HG02970 (cell line): ENCODE measurements around the gene MB.

Experiments
- ATAC-seq: cut with Tn5 transposase; IDR thresholded peaks from one replicate; pipeline ENCODE4 v1.9.1; 2021; ENCODE audit warnings: mild to moderate bottlenecking, moderate library complexity, moderate number of reproducible peaks; ENCODE audit not compliant: unreplicated experiment, low FRiP score

MB gene

DNA sequence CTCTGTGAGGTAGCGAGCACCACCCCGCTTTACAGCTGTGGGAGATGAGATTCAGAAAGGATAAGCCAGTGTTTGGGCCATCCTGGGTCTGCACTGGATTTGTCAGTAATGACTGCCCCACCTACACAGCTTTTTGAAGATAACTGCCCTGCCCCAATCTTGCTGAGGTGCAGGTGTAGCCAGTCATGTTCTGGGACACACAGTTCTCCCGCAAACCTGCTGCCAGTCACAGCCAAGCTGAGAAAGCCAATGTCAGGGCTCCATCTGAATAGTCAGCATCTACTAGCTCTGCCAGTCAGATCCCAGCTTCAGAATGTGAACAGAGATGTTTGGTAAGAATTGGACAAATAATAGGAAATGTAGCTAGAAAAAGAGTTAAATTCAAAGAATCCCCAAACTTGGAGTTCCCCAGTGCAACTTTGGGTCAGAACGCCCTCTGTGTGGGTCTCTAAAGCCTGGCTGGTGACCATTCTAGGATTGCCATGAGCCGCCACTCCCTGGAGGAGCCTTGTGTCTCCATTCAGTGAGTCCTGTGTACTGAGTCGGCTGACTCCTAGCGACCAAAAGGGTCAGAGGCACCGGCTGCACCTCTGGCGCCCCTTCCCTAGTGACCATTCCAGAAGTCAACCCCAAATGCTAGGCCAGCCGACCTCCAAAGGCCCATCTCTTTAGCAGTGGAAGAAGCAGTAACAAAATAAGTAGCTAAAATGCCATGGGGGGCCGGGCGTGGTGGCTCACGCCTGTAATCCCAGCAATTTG, 2.4 kb upstream of the MB start:
- ATAC-seq = no peak

DNA sequence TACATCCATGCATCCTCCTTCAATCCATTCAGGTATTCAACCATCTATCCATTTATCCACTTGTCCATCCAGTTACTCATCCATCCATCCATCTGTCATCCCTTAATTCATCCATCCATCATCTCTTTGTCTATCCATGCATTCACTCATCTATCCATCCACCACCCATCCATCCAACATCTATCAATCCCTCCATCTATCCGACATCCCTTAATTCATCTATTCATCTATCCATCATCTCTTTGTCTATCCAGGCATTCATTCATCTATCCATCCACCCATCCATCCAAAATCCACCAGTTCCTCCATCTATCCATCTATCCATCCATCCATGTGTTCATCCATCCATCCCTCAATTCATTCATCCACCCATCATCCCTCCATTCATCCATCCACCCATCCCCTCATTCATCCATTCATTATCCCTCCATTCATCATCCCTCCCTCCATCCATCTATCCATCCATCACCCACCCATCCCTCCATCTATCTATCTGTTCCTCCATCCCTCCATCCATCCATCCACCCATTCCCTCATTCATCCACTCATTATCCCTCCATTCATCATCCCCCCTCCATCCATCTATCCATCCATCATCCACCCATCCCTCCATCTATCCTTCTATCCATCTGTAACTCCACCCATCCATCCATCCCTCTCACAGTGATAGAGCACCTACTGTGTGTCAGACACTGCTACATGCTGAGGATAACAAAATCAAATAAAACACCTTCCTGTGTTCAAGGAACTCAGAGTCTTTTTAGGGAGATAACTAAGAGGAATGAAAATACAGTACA, 1.5 kb upstream of the MB start:
- ATAC-seq = no peak

DNA sequence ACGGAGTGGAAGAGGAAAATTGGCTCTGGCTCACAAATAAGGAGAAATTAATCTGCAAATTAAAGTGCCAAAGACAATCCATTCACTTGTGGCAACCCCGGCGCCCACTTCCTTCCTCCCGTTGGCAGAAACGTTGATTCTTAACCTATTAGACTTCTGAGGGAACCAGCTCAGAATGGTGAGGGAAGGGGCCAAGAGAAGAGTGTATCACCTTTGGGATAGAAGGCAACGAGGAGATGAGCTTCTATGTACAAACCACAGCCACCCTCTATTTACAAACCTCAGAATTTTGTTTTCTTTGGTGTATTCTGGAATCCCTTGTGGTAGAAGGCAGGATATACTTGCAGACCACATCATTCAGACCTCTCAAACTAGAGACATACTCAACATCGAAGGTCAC, 1.1 kb downstream of the MB start:
- ATAC-seq = no peak

DNA sequence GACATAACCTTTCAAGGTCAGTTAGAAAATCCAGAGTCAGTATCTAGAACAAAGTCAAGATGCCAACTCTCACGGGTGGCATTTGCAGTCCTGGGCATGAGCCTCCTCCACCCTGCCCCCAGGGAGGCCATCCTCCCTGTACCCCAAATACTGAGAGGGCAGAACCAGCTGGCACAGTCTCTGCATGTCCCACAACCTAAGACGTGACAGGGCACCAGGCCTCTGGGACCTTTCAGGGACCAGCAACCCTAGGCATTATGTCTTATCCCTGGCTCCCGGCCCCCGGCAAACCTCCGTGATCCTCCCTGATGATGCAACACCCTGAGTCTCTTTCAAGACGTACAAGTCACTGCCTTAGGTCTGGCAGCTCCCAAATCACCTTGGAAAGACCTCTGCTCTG, 2.0 kb downstream of the MB start:
- ATAC-seq = no peak

DNA sequence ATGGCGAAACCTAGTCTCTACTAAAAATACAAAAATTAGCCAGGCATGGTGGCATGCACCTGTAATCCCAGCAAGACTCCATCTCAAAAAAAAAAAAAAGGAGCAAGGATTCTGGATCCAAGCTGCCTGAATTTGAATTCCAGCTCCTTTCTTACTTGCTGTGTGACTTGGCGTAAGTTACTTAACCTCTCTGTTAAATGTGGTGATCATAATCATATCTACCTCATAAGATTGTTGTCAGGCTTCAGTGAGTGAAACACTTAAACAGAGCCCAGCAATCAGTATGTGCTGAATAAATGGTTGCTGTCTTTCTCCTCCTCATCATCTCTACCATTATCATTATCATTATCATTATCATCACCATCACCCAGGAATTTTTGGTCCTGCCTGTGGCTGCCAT, 2.7 kb downstream of the MB start:
- no peak for ATAC-seq

DNA sequence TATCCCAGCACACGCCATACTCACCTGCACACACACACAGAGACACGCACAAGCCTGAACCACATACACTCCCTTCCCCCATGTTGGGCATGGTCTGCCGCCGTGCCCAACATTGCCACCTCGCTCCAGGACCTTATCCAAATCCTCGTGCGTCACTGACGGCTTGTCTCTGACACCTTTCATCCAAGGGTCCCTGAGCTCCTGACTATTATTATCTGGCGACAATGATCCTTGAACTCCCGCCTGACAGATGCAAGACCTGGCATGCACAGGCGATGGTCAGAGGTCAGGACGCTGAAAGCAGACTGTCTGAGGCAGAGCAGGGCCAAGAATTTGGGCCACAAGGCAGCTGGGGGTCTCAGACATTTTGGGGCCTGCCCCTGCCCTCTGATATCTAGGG, 4.2 kb downstream of the MB start:
- ATAC-seq = no peak

DNA sequence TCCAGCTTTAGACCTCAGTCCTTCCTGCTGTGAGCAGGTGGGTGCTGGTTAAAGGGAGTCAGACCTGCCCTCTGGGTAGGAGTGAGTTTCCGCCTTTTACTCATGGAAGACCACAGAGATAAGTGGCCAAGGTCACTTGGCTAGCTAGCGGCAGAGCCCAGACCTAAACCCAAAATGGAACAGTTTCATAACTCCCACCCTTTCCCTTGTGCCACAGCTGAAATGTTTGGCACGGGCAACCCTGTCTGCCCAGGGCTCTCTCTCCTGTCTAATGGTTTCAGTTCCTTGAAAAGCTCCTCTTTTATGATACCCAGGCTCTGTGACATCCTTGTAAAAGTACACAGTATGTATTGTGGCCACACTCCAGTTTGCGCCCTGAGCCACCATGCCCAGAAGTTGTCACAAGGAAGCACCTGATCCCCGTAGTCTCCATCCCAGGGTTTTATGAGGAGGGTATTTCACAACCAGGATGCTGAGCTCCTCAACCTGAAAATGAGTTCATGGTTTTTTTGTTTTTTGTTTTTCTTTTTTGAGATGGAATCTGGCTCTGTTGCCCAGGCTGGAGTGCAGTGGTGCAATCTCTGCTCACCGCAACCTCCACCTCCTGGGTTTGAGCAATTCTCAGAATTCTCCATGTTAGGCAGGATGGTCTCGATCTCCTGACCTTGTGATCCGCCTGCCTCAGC, 5.1 kb downstream of the MB start:
- no peak for ATAC-seq

DNA sequence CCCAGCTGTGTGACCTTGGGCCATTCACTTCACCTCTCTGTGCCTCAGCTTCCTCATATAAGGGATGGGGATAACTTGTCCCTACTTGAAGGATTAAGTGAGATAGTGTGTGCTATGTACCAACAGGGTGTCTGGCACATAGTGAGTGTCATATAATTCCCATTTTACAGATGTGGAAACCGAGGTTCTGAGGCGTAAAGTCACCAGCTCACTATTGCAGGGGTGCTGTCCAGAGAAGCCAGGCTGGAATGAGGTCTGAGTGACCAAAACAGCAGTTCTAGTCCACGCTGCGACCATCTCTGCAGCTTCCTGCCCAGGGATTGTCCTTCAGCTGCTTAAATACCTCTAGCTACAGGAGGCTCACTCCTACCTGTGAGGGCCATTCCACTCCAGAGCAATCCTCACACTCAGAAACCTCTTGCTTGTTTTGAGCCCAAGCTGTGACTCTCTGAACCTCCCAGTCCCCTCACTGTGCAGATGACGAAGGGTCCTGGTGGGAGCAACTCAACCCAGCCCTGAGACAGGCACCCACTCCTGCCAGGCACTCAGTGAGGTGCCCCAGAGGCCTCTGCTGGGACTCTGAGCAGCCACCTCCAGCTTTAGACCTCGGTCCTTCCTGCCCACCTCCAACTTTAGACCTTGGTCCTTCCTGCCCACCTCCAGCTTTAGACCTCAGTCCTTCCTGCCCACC, 5.8 kb downstream of the MB start:
- ATAC-seq = no peak

DNA sequence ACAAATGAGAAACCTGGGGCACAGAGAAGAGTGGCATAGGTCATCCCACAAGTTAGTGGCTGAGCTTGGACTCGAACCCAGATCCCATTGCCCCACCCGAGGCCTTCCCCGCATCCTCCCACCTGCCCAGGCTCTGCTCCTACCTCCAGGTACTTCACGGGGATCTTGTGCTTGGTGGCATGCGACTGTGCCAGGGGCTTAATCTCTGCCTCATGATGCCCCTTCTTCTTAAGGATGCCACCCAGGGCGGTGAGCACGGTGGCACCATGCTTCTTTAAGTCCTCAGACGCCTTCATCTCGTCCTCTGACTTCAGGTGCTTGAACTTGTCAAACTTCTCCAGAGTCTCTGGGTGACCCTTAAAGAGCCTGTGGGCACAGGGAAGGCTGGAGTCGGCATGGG, 6.4 kb downstream of the MB start:
- ATAC-seq = no peak

DNA sequence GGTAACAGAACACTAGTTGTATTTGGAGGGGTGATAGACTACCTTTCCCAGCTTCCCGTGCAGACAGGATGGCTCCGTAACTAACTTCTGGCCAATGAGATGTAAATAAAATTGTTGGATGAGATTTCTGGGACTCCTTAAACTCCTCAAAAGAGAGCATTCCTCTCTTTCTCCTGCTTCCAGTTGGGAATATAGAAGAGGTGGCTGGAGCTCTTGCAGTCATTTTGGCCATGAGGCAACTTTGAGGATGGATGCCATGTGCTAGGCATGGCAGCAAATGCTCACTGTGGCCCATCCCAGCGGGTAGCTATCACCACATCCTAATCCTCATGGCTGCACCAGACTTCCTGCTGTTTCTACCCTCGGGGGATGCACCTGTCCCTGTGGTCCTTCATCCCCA, 7.4 kb downstream of the MB start:
- no peak for ATAC-seq

DNA sequence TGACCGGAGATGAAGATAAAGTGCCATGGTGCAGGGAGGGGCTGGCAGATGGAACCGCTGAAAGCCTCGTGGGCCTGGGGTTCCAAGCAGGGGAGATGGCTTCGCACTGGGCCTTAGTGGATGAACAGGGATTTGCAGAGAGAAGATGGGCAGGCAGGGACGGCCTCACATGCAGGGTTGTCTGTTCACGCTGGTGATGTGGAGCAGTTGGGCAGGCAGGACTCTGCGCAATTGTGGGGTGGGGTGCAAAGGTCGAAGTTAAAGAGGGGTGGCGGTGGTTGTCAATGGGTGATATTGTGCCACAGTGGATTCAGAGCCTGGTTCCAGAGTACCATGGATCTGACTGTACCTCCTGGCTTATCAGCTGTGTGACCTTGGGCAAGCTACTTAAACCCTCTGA, 7.9 kb downstream of the MB start:
- ATAC-seq = no peak

DNA sequence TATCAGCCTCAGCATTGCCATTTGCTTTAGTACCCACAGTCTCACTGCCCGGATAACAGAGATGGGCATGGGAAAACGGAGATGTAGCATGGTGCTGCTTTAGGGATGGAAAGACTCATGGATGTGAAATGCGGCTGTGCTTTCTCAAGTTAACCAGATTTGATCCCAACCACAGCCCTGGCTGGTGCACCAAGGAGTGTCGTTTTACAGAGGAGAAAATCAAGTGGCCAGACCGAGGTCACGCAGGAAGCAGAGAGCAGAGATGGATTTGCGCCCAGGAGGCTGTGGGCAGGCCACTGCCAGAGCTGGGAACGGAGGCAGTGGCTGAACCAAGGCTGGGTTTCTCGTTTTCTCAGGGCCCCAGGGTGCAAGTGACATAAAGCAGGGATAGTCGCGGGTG, 9.0 kb downstream of the MB start:
- ATAC-seq = no peak

DNA sequence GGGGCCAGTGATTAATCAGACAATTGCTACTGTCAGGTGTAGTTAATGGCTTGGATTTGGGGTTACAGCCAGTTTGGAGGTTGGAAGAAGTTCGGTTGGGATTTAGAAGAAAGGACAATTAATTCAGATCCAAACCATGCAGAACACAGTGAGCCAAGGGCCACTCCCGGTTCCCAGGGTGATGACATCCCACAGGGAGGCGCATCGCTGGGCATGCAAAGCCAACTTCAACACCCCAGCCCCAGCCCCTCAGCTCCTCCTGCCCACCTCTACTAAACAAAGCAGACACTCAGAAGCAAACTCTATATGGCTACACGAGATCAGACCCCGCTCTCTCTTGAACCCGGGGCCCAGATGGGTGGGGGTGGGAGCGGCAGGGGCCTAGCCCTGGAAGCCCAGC, 10.2 kb downstream of the MB start:
- ATAC-seq = no peak

DNA sequence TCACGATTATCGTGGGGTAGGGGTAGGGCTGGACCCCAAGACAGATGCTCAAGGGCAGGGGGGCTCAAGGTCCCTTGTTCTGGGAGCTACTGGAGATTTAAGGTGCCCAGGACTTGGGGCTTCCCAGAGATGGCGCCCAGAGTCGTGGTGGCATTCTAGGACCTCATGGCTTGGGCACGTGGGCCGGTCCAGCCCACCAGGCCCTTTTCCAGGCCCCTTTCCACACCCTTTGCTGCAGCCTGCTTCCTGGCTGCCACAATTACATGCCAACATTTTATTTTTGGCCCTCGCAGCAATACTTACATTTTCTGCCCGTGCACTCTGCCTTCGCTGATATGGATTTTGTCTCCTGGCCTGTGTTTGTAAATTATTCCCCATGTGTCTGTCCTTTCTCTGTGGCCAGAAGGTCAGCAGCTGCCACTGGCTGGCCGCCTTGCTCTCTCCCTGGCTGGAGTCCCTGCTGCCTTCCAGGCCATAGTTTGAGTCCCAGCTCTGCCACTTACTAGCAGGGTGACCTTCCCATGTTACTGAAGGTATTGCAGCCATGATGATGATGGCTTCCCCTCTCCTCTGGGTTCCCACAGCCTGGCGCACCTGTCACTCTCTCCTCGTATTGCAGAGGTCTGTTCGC, 11.2 kb downstream of the MB start:
- ATAC-seq = no peak

DNA sequence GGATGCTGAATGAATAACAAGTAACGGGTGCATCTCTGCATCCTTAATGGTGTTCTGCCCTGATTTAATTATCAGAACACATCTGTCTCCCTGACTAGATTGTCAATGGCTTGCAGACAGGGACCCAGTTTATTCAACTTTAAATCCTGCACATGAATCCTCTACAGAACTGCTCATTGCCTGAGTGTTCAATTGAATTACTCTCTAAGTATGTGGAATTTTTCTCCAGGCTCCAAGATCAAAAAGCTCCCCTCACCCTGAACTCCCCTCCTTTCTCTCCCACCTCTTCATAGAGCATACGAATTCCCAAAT, 11.8 kb downstream of the MB start:
- no peak for ATAC-seq

DNA sequence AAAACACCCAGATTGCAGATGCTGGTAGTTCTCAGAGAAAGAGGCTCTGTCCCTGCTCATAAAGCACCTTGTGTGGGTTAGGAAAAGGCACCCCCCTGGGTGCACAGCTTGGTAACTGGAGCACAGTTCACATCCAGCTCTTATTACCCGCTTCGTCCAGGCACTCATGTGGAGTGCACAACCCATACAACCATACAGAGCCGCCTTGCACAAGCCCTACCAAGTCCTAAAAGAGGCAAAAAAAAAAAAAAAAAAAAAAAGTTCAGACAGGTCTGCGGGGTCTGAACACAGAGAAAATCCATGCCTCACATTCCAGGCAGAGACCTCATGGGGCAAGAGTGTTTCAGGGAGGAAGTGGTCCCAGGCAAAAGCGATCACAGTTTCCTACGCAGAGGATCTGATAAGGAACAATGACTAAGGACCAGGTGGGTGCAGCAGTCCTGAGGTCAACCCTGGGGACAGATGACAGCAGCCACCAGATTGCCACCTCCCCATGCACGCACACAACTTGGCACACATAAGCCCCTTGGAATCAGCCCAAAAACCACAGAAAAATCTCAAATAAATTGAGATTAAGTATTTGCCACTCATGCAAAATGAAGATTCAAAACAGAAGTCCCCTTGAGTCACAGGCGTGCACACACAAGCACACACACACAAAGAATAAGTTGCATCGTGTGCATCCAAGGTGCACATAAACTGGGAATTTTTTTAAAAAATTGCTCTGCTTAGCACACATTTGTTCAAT, 12.3 kb downstream of the MB start:
- no peak for ATAC-seq

DNA sequence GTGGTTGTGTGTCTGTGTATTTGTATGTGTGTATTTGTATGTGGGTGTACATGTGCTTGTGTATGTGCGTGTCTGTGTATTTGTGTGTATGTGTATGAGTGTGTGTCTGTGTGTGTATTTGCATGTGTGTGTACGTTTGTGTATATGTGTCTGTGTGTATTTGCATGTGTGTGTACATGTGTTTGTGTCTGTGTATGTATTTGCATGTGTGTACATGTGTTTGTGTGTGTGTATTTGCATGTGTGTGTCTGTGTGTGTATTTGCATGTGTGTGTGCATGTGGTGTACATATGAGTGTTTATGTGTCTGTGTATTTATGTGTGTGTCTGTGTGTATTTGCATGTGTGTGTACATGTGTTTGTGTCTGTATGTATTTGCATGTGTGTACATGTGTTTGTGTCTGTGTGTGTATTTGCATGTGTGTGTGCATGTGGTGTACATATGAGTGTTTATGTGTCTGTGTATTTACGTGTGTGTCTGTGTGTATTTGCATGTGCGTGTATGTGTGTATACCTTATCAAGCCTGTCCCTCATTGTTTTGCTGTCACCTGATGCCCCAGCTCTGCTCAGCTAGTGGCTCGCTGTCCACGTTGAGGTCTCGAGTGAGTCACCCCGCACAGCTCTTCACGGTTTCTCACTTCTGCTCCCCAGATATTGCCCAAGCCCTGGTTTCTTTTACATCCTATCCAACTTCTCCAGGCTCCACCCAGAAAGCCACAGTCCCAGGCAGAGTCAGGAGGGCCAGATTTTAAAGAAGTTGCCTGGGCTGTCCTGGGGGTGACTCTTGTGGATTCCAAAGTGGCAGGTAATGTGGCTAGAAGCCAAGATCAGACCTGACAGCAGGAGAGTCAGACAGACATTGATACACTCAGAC, 15.2 kb downstream of the MB start:
- no peak for ATAC-seq

DNA sequence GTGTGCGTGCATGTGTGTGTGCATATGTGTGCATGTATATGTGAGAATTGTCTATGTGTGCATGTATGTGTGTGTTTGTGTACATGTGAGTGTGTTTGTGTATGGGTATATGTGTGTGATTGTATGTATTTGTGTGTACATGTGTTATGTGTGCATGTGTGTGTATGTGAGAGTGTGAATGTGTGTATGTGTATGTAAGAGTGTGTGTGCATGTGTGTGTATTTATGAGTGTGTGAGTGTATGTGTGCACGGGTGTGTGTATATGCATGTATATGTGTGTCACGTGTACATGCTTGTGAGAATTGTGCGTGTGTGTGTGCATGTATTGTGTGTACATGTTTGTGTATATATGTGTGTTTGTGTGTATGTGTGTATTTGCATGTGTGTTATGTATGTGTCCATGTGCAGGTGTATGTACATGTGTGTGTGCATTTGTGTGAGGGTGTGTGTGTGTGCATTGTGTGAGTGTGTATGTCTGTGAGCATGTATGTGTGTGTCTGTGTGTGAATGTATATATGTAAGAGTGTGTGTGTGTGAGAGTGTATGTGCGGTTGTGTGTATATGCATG, 16.0 kb downstream of the MB start:
- no peak for ATAC-seq

DNA sequence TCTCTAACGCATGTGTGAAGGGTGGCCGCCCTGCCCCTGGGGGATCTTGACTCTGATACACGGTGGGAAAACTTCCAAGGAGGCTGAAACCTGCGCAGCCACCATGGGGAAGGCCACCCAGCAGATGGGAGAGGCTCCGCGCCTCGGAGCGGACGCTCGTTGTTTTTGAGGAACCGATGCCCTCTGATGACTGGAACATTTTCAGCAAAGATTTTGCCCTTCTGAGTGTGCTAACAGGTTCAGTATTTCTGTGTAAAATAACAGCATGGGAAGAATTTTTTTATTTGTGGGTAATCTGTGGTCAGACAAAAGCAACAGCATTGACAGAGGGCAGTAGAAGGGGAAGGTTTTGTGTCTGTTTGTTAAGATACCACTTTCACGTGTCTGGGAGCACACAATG, 16.7 kb downstream of the MB start:
- no peak for ATAC-seq
